Measurements from ENCODE around the gene TMTC1. TPM values are rescaled to one million over a fixed set of nuclear protein-coding genes. Genes with fewer than 3 reads are reported as not detected.
A peak's percentile ranks its signal among the peaks of the same experiment; 100 is the strongest.

TMTC1 gene
- polyA plus RNA-seq, 3 donors = 25.4 to 31.8 (median 29.1) TPM

DNA sequence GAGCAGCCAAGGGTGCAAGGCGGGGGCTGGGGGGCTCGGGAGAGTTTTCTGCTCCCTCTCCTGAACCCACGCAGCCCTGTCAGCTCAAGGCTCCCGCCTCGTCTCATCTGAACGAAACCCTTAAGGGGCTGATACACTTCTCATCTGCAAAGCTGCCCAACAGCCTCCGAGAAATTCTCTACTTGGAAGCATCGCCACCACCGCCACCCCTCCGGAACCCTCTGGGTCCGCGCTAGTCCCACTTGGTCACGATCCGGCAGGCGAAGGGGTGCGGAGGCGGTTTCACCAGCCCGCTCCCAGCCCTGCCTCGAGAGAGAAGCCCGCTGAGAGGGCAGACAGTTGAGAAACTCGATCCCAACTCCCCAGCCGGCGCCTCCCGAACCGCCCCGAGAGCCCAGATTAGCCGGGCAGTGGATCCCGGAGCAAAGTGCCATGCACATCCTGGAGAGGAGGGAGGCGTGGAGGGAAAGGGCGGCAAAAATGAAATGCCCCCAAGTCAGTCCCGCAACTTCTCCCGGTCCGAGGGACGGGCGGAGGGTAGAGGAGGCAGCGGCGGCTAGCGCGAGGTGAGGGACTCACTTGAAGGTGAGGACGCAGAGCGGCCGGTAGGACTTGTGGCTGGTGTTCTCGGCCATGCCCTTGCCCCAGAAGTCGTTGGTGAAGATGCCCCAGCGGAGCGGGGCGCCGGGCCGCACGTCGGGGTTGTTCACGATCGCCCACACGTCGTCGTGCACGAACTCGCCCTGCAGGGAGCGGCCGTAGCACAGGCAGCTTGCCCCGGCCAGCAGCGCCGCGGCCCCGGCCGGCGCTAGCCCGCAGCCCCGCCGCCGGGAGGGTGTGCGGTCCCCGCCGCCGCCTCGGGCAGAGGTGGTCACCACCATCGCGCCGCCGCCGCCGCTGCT is 620 bp downstream of the TMTC1 start:
- peak in 5 of 11 donors; percentile 20 to 46 (median 31) for DNase-seq (ENCODE audit: extremely low read depth in 1 of 11, low read depth in 9 of 11, low spot score in 4 of 11)

GRCh38 chr12:29782285-29782870 is 1.4 kb downstream of the TMTC1 start:
- DNase-seq (ENCODE audit: extremely low read depth in 1 of 11, low read depth in 9 of 11, low spot score in 4 of 11) = peak in 3 of 11 donors; percentile 13 to 28 (median 18)

DNA sequence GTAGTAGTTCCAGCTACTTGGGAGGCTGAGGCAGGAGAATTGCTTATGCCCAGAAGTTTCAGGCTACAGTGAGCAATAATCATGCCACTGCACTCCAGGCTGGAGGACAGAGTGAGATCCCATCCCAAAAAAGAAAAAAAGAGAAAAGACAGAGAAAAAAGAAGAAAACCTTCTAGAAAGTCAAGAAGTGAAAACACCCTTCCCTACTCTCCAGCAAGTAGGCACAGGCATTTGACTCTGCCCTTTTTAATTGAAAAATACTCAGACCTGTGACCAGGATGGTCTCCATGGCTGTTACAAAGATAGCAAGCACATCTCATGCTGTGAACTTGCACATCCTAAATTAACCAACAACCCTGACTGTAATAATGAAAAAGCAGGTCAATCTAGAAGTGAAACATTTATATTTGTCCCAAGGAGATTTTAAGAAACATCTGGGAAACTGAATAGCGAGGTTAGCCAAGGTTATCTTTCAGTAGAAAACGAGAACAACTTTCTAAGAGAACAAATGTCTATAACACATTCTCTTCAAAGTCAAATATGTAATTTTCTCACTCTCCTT is 2.0 kb downstream of the TMTC1 start:
- DNase-seq (ENCODE audit: extremely low read depth in 1 of 11, low read depth in 9 of 11, low spot score in 4 of 11) = no peak

DNA sequence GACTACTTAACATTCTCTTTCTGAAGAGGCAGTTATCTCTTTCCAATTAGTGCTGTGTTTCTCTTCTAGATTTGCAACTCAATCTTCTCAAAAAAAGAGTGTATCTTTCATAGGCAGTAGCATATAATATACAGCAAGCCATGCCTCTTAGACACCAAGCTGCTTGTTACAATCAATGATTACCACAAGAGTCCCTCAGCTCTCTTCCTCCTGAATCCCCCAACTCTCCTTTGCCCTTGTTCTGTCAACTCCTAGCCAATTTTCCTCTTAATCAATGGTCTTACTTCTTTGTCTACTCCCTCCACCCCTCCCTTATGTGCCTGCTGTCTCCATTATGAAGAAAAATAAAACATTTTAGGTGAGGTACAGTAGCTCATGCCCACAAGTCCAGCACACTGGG is 2.6 kb downstream of the TMTC1 start:
- DNase-seq (ENCODE audit: extremely low read depth in 1 of 11, low read depth in 9 of 11, low spot score in 4 of 11) = no peak

GRCh38 chr12:29780084-29780483 is 3.7 kb downstream of the TMTC1 start:
- no peak for DNase-seq (ENCODE audit: extremely low read depth in 1 of 11, low read depth in 9 of 11, low spot score in 4 of 11)

- no peak for DNase-seq (ENCODE audit: extremely low read depth in 1 of 11, low read depth in 9 of 11, low spot score in 4 of 11)
These were observed 5.2 kb downstream of the TMTC1 start for GRCh38 chr12:29778531-29778930.

DNA sequence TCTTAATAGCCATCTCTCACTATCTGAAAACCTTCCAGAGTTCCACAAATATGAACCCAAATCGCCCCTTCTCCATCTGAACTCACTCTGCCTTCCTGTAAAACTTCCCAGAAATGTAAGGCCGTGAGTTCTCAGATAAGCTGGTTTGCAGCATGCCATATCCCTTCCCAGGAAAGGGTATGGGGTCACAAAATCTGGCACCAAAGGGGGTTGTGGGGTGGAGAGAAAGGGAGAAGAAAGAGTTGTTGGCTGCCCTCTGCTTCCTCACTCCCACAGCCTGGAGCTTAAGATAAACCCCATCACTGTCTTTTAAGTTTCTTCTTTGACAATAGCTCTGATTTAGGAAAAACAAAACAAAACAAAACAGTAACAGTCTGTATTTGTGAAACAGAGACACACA is 10.7 kb downstream of the TMTC1 start:
- no peak for DNase-seq (ENCODE audit: extremely low read depth in 1 of 11, low read depth in 9 of 11, low spot score in 4 of 11)

GRCh38 chr12:29771786-29772185 is 12.0 kb downstream of the TMTC1 start:
- no peak for DNase-seq (ENCODE audit: extremely low read depth in 1 of 11, low read depth in 9 of 11, low spot score in 4 of 11)

DNA sequence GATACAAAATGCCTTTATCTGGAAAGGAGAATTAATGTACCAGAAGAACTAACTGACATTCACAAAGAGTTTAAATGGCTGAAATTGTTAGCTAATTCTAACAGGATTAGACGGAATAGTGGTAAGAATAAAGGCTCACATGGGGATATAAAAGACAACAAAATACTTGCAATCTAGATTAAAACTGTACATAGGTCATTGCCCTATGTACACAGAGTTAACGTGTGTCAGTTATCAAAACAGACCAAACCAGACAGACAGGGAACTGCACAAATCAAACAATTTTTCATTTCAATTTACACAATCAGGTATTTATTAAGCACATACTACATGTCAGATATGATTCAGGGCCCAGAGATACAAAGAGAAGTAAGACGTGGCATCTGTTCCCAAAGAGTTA is 12.6 kb downstream of the TMTC1 start:
- DNase-seq (ENCODE audit: extremely low read depth in 1 of 11, low read depth in 9 of 11, low spot score in 4 of 11) = no peak

DNA sequence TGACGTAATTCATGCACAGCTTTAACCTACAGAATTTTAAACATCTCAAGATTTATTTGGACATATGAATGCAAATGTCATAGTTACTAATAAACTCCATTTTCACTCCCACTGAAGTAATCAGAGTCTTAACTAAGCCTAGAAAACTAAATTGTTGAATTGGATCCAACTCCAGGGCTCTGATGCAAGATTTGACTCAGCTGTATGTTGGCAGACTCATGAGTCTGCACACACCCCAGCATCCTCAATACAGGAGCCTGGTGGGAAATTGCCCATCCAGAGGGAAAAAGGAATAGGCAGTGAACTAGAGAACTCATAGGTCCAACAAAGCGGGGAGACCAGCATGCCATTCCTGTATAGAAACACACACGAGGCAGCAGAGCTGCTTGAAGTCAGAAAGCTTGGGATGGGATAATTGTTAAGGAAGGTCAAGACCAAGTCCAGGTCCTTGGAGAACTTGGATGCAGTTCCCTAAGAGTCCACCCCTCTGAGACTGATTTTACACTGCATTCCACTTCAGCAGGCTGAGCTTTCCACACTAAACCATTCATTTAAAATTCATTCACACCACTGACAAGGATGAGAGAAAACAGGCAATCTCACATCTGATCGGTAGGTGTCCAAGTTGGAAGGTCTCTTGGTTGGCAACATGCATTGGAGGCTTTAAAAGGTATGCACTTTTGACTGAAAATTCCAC is 14.4 kb downstream of the TMTC1 start:
- DNase-seq (ENCODE audit: extremely low read depth in 1 of 11, low read depth in 9 of 11, low spot score in 4 of 11) = peak in 1 of 11 donors; percentile 4

GRCh38 chr12:29768372-29768771 is 15.4 kb downstream of the TMTC1 start:
- no peak for DNase-seq (ENCODE audit: extremely low read depth in 1 of 11, low read depth in 9 of 11, low spot score in 4 of 11)

GRCh38 chr12:29763301-29763683 is 20.4 kb downstream of the TMTC1 start:
- DNase-seq (ENCODE audit: extremely low read depth in 1 of 11, low read depth in 9 of 11, low spot score in 4 of 11) = no peak

DNA sequence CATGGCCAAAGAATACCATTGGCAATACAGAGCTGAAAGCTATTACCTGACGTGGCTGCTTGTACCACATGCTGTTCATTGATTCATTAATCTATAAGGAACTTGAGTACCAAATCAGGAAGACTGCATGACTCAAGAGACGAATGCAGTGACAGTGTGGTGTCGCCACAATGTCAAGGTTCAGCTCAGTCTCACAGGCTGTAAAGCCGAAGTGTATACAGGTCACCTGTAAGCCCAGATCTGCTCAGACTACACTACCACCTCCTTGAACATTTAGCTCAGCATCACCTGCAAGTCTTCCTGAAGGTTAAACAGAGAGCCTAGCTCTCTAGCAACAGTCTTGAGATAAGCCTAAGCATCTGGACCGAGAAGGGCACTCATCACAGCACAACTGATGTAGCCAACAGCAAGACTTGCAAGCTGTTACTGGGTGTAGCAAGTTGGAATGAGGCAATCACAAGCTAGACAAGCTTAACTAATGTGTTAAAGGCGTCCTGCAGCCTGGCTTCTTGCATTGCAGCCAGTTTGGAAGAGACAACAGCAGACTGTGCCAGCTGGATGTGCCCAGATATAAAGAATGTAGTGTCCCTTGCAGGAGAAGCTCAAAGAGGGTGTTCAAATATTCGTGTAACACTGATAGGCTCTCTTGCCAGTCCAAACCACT is 21.0 kb downstream of the TMTC1 start:
- no peak for DNase-seq (ENCODE audit: extremely low read depth in 1 of 11, low read depth in 9 of 11, low spot score in 4 of 11)

DNA sequence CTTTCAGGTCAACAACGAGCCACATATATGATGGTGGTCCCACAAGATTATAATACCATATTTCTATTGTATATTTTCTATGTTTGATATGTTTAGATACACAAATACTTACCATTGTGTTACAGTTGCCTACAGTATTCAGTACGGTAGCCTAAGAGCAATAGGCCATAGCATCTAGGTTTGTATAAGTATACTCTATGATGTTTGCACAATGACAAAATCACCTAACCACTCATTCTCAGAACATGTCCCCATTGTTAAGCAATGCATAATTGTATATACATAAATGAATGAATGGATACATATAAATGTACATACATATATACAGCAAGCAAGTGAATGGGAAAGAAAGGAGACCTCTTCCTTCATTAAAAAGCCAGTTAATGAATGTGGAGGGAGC is 23.8 kb downstream of the TMTC1 start:
- DNase-seq (ENCODE audit: extremely low read depth in 1 of 11, low read depth in 9 of 11, low spot score in 4 of 11) = no peak

DNA sequence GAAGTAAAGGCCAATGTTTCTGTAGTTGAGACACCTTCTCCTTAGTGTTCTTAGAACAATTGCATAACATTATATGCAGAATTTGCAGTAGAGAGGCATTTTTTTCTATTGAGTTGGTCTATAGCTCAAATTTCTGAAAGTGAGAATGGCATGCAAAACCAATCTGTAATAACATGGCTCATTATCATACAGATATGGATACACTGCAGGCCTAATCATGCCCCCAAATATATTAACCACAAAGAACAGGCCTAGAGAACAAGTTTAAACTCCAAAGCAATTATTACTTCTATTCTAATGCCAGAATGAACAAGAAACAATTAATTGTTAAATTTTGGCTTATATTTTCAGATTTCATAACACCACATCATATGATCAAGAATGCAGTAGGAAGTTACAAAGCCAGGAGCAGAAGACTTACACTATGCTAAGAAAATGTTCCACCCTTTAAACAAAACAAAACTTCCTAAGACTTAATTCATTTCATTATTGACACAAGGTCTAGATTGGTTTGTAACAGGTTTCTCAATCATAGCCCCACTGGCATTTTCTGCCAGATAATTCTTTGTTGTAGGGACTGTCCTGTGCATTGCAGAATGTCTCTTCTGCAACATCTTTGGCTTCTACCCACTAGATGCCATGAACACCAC is 26.9 kb downstream of the TMTC1 start:
- no peak for DNase-seq (ENCODE audit: extremely low read depth in 1 of 11, low read depth in 9 of 11, low spot score in 4 of 11)

DNA sequence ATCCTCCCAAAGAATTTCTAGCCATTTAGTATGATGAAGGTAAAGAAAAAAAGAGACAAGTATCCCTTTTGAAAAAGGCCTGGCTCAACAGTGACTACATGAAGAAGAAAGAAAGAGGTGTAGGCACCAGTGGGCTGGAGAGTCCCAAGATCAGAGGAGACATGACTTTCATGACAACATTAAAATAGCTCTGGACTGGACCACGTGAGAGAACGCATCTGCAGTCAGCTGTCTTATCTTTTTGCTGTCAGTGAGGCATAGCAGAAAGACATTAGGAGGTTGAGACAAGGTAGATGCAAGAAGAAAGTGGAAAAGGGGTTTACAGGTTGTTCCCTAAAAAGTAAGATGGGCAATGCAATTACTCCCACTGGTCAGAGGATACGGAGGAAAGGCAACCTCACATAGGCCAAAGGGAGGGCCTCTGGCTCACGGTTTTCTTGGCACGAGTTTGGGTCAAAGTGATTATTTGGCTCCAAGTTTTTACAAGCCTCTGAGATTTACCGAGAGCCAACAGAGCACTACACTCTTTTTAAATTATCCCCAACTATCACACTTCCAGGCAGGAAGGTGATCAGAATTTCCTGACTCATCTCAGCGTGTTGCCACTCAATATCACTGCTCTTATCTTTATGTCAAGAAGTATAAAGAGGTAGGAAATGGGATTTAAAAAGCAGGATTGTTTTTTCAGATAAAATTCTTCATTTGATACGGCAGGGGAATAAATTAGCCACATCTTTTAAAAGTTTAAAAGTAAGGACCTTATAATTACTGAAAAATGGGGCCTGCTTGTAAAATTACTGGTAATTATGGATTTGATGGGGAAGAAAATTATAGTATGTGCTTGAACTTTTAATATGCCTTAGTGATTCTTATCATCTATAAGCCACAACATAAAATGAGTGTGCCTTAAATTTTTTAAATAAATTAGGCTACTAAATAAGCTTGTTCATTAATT is 29.2 kb downstream of the TMTC1 start:
- no peak for DNase-seq (ENCODE audit: extremely low read depth in 1 of 11, low read depth in 9 of 11, low spot score in 4 of 11)

- DNase-seq (ENCODE audit: extremely low read depth in 1 of 11, low read depth in 9 of 11, low spot score in 4 of 11) = no peak
These were observed 31.6 kb downstream of the TMTC1 start for GRCh38 chr12:29752121-29752520.

GRCh38 chr12:29751676-29752075 is 32.1 kb downstream of the TMTC1 start:
- no peak for DNase-seq (ENCODE audit: extremely low read depth in 1 of 11, low read depth in 9 of 11, low spot score in 4 of 11)

All from renal cortex interstitium (tissue), 11 donors.